ENCODE data around the gene ZSWIM9. TPM values are rescaled to one million over a fixed set of nuclear protein-coding genes. Genes with fewer than 3 reads are reported as not detected.

The ZSWIM9 gene
- total RNA-seq, 1 donor from 2014 or later: 6.7 TPM

DNA sequence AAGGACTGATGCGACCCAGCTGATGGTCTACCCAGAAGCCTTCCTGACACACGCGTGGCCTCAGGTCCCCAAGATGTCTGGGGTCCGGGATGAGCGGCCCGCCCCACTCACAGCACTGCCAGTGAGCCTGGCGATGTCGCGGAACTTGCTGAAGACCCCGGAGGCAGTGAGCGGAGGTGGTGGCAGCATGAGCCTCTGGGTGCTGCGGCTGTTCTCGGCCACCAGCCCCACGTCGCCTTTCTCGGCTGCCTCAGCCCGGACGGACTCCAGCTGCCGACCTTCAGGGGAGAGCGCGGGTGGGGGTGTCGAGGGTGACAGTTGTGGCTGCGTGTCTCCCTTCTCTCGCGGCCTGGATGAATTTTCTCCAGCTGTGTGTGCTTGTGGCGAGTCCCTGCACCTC lies 33.1 kb upstream of the ZSWIM9 start:
- H3K27ac Mint-ChIP-seq (ENCODE audit: unreplicated experiment): no peak overlapping the region
- no peak for DNase-seq
- TF ChIP-seq, protein P1, sequence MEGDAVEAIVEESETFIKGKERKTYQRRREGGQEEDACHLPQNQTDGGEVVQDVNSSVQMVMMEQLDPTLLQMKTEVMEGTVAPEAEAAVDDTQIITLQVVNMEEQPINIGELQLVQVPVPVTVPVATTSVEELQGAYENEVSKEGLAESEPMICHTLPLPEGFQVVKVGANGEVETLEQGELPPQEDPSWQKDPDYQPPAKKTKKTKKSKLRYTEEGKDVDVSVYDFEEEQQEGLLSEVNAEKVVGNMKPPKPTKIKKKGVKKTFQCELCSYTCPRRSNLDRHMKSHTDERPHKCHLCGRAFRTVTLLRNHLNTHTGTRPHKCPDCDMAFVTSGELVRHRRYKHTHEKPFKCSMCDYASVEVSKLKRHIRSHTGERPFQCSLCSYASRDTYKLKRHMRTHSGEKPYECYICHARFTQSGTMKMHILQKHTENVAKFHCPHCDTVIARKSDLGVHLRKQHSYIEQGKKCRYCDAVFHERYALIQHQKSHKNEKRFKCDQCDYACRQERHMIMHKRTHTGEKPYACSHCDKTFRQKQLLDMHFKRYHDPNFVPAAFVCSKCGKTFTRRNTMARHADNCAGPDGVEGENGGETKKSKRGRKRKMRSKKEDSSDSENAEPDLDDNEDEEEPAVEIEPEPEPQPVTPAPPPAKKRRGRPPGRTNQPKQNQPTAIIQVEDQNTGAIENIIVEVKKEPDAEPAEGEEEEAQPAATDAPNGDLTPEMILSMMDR (IDR thresholded peaks at IDR 0.05; ENCODE audit: partially characterized antibody, unreplicated experiment): no peak
- no peaks in the 10 kb centered on the region for H3K36me3 Mint-ChIP-seq (ENCODE audit: unreplicated experiment)
- peaks cover 2% of the 10 kb centered on the region for H3K27me3 Mint-ChIP-seq (ENCODE audit: unreplicated experiment)
- H3K9me3 Mint-ChIP-seq (ENCODE audit: unreplicated experiment): peaks cover 4% of the 10 kb centered on the region
- no peaks in the 10 kb centered on the region for H3K4me1 Mint-ChIP-seq (ENCODE audit: low read depth, unreplicated experiment)
- H3K4me3 Mint-ChIP-seq (ENCODE audit: unreplicated experiment): no peak overlapping the region

DNA sequence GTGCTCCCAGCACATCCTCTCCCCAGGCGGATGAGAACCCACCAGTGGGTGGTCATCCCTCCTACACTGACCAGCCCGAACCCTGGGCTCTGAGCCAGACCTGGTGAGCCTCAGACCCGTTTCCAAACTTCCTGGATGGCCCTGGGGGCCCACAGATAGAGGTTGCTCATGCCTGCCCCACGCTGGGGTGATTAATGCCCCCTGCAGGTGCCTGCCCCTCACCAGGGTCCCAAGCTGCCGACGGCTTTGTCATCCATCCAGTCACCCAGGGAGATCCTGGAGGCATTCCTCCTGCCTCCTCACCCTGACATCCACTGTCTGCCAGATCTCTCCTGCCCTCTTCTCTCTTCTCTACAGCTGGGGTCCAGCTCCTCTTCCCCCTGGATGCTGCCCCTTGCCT lies 31.4 kb upstream of the ZSWIM9 start:
- no peak overlapping the region for H3K27ac Mint-ChIP-seq (ENCODE audit: unreplicated experiment)
- TF ChIP-seq, protein P1 (IDR thresholded peaks at IDR 0.05; ENCODE audit: partially characterized antibody, unreplicated experiment): no peak
- DNase-seq: no peak
- peaks cover 2% of the 10 kb centered on the region for H3K27me3 Mint-ChIP-seq (ENCODE audit: unreplicated experiment)
- H3K9me3 Mint-ChIP-seq (ENCODE audit: unreplicated experiment): peaks cover 4% of the 10 kb centered on the region
- H3K4me3 Mint-ChIP-seq (ENCODE audit: unreplicated experiment): no peak overlapping the region
- H3K36me3 Mint-ChIP-seq (ENCODE audit: unreplicated experiment): no peaks in the 10 kb centered on the region
- H3K4me1 Mint-ChIP-seq (ENCODE audit: low read depth, unreplicated experiment): no peaks in the 10 kb centered on the region

DNA sequence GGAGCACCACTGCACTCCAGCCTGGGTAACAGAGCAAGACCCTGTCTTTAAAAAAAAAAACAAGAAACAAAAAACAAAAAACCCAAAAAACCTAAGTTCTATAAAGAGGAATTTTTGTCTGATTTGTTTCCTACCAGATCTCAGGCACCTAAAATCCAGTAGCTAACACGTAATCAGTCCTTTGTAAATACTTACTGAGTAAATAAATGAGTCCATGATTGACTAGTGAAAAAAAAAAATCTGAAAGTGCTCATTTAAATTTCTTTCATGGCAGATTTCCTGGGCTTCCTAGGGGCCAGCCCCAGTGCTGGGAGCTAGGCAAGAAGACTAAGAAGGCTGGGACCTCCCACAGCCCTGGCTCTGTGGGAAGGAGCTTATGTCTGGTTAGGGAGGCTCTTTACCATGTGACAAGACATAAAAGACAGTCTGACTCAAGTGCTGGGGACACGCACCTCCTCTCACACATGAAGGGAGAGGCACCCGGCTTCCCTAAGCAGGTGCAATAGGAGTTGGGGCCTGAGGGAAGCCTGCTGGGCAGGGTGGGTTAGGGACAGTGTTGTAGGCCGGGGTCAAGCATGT lies 22.8 kb upstream of the ZSWIM9 start:
- no peak for DNase-seq
- Mint-ChIP-seq H3K27ac (ENCODE audit: unreplicated experiment) (no peak overlapping the region), H3K36me3 (ENCODE audit: unreplicated experiment) (no peaks in the 10 kb centered on the region), H3K9me3 (ENCODE audit: unreplicated experiment) (peaks cover 1% of the 10 kb centered on the region), H3K4me1 (ENCODE audit: low read depth, unreplicated experiment) (no peaks in the 10 kb centered on the region), H3K27me3 (ENCODE audit: unreplicated experiment) (peaks cover 1% of the 10 kb centered on the region), H3K4me3 (ENCODE audit: unreplicated experiment) (no peak overlapping the region)
- TF ChIP-seq, protein P1 (IDR thresholded peaks at IDR 0.05; ENCODE audit: partially characterized antibody, unreplicated experiment): no peak

DNA sequence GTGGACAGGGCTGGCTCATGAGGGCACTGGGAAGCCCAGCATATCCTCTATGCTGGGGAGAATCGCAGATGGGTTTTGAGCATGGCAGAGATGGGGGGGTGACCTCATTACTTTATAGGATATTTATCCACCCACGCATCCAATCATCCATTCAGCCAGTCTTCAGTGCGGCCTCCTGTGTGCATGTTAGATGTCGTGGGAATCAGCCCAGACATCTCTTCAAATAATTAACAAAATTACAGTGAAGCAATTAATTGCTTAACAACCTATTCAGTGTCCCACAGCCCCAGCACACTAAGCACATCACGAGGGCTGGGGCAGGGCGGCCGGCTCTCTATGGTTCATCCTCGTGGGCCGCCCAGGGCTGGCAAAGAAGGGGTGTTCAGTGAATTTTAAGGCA lies 21.9 kb upstream of the ZSWIM9 start:
- Mint-ChIP-seq H3K27me3 (ENCODE audit: unreplicated experiment) (peaks cover 1% of the 10 kb centered on the region), H3K4me1 (ENCODE audit: low read depth, unreplicated experiment) (no peaks in the 10 kb centered on the region), H3K4me3 (ENCODE audit: unreplicated experiment) (no peak overlapping the region), H3K36me3 (ENCODE audit: unreplicated experiment) (no peaks in the 10 kb centered on the region), H3K27ac (ENCODE audit: unreplicated experiment) (no peak overlapping the region), H3K9me3 (ENCODE audit: unreplicated experiment) (peaks cover 1% of the 10 kb centered on the region)
- TF ChIP-seq, protein P1 (IDR thresholded peaks at IDR 0.05; ENCODE audit: partially characterized antibody, unreplicated experiment): no peak
- no peak for DNase-seq

DNA sequence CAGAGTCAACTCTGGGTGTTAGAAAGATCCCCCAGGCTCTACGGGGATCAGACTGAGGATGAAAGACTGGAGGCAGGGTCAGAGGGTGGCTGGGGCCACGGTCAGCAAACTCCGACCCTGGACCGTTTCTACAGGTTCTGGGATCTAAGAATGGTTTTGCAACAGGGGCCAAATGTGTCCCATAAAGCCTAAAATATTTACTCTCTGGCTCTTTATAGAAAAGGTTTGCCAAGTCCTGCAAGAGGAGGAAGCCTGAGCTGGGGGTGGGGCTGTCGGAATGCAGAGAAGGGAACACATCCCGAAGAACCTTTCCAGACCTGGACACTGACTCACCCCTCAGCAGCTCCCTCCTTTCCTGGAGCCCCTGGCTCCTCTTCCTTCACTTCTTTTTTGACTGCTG lies 21.1 kb upstream of the ZSWIM9 start:
- Mint-ChIP-seq H3K4me3 (ENCODE audit: unreplicated experiment) (no peak overlapping the region), H3K4me1 (ENCODE audit: low read depth, unreplicated experiment) (no peaks in the 10 kb centered on the region), H3K36me3 (ENCODE audit: unreplicated experiment) (no peaks in the 10 kb centered on the region), H3K27ac (ENCODE audit: unreplicated experiment) (no peak overlapping the region), H3K9me3 (ENCODE audit: unreplicated experiment) (peaks cover 1% of the 10 kb centered on the region), H3K27me3 (ENCODE audit: unreplicated experiment) (peaks cover 1% of the 10 kb centered on the region)
- TF ChIP-seq, protein P1 (IDR thresholded peaks at IDR 0.05; ENCODE audit: partially characterized antibody, unreplicated experiment): no peak
- DNase-seq: no peak
